ENCODE measurements around the gene ANKHD1.

GRCh38 chr5:140365282-140365681, 36.4 kb upstream of the ANKHD1 start:
- no peak for TF ChIP-seq POLR2A (IDR thresholded peaks at IDR 0.05; ENCODE audit: low read length)
- no peak for TF ChIP-seq GATA1 (IDR thresholded peaks at IDR 0.05; ENCODE audit: low read depth, low read length)

Measured in erythroblast (primary cell).